H1 (cell line): ENCODE data around the gene SLC1A7. TPM values are rescaled to one million over a fixed set of nuclear protein-coding genes. Genes with fewer than 3 reads are reported as not detected.

Experiments used
- ASH2L ChIP-seq: fragments of 200-600, 300-600 bp; sonication (generic); IDR thresholded peaks from one replicate; pipeline ENCODE4 v1.7.1; 2017; ENCODE audit warnings: low read length
- EP300 ChIP-seq, 2 experiments: IDR thresholded peaks; 1 replicate in 1 of 2; 2 replicates in 1 of 2; pipeline ENCODE4 v1.6.1; 2011 to 2012; ENCODE audit warnings: low read depth in 2 of 2, low read length in 2 of 2, mild to moderate bottlenecking in 2 of 2, borderline replicate concordance in 1 of 2, inconsistent platforms in 1 of 2, moderate library complexity in 1 of 2
- GABPA ChIP-seq: IDR thresholded peaks from 2 replicates; pipeline ENCODE4 v1.6.1; 2011; ENCODE audit warnings: mild to moderate bottlenecking, low read length, moderate library complexity, borderline replicate concordance; ENCODE audit not compliant: insufficient read depth
- JUN ChIP-seq: IDR thresholded peaks from 2 replicates; pipeline ENCODE4 v1.6.1; 2011; ENCODE audit warnings: low read depth, mild to moderate bottlenecking, improper control_type of control experiment, low read length
- KDM4A ChIP-seq: IDR thresholded peaks from one replicate; pipeline ENCODE4 v1.7.1; 2012; ENCODE audit warnings: low read depth, mild to moderate bottlenecking, moderate library complexity, low read length, inconsistent platforms; ENCODE audit not compliant: severe bottlenecking
- POLR2AphosphoS5 ChIP-seq: IDR thresholded peaks from 2 replicates; pipeline ENCODE4 v1.6.1; 2011; ENCODE audit warnings: low read depth, low read length
- SP2 ChIP-seq: IDR thresholded peaks from 2 replicates; pipeline ENCODE4 v1.6.1; 2012; ENCODE audit warnings: mild to moderate bottlenecking, low read length, inconsistent platforms
- SP4 ChIP-seq: IDR thresholded peaks from 2 replicates; pipeline ENCODE4 v1.6.1; 2012; ENCODE audit warnings: low read length, inconsistent platforms
- TCF12 ChIP-seq: IDR thresholded peaks from 2 replicates; pipeline ENCODE4 v1.6.1; 2011; ENCODE audit warnings: low read depth, mild to moderate bottlenecking, low read length
- YY1 ChIP-seq: IDR thresholded peaks from 2 replicates; pipeline ENCODE4 v1.6.1; 2011; ENCODE audit warnings: low read depth, mild to moderate bottlenecking, low read length
- polyA plus RNA-seq, 7 experiments: library from polyadenylated mRNA; depleted of rRNA in 3 of 7; stranded (reverse) in 5 of 7; unstranded in 2 of 7; fragments of >200 nt in 5 of 7; fragments of 200-250 nt in 2 of 7; gene quantifications; 1 replicate in 5 of 7; 2 replicates in 1 of 7; 4 replicates in 1 of 7; pipeline versions ENCODE4 v1.2.1 to v1.2.3, GENCODE V29; 2011 to 2013; ENCODE audit warnings: missing spikeins in 2 of 7, mixed read lengths in 2 of 7
- total RNA-seq: library from RNA; stranded (reverse); fragmentation: NEBNext Ultra II Directional; extraction: Animal tissue kit (Norgen Biotek cat#: 25700); gene quantifications from 2 replicates; pipeline ENCODE4 v1.2.1, GENCODE V29; 2021
- TF ChIP-seq, protein P1 (sequence below): fragments of 300-600 bp; sonication (generic); IDR thresholded peaks from 2 replicates; pipeline ENCODE4 v1.7.1; 2012; ENCODE audit warnings: low read length, moderate library complexity, mild to moderate bottlenecking, inconsistent platforms; ENCODE audit not compliant: insufficient replicate concordance

Gene SLC1A7
- total and polyA plus RNA-seq, 2 of the 8 experiments (the other 6 are each of a cell fraction or from before 2014, with no cell fraction given): not detected

DNA sequence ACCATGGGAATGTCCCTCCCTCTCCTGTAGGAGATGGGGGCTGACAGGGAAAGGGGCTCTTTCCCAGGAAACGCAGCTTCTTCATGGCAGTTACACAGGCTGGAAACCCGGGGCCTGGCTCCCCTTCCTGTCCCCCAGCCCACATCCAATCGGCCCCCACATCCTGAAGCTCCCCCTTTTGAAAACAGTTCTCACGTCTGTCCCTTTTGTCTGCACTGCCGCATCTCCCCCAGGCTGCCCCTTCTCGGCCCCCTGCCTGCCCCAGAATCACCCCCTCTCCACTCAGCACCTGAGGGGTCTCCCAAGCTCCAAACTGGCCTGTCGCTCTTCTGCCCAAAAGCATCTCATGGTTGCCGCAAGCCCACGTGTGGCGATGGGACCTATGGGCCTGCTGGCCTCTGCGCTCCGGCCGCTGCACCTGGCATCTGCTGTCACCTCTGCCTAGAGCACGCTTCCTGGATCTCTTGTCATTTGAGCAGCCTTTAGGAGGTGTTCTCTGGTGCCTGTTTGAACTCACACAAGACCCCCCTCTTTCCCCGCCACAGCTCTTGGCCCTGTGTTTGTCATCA is 867 bp downstream of the SLC1A7 start (continued):
- TF ChIP-seq, protein P1, sequence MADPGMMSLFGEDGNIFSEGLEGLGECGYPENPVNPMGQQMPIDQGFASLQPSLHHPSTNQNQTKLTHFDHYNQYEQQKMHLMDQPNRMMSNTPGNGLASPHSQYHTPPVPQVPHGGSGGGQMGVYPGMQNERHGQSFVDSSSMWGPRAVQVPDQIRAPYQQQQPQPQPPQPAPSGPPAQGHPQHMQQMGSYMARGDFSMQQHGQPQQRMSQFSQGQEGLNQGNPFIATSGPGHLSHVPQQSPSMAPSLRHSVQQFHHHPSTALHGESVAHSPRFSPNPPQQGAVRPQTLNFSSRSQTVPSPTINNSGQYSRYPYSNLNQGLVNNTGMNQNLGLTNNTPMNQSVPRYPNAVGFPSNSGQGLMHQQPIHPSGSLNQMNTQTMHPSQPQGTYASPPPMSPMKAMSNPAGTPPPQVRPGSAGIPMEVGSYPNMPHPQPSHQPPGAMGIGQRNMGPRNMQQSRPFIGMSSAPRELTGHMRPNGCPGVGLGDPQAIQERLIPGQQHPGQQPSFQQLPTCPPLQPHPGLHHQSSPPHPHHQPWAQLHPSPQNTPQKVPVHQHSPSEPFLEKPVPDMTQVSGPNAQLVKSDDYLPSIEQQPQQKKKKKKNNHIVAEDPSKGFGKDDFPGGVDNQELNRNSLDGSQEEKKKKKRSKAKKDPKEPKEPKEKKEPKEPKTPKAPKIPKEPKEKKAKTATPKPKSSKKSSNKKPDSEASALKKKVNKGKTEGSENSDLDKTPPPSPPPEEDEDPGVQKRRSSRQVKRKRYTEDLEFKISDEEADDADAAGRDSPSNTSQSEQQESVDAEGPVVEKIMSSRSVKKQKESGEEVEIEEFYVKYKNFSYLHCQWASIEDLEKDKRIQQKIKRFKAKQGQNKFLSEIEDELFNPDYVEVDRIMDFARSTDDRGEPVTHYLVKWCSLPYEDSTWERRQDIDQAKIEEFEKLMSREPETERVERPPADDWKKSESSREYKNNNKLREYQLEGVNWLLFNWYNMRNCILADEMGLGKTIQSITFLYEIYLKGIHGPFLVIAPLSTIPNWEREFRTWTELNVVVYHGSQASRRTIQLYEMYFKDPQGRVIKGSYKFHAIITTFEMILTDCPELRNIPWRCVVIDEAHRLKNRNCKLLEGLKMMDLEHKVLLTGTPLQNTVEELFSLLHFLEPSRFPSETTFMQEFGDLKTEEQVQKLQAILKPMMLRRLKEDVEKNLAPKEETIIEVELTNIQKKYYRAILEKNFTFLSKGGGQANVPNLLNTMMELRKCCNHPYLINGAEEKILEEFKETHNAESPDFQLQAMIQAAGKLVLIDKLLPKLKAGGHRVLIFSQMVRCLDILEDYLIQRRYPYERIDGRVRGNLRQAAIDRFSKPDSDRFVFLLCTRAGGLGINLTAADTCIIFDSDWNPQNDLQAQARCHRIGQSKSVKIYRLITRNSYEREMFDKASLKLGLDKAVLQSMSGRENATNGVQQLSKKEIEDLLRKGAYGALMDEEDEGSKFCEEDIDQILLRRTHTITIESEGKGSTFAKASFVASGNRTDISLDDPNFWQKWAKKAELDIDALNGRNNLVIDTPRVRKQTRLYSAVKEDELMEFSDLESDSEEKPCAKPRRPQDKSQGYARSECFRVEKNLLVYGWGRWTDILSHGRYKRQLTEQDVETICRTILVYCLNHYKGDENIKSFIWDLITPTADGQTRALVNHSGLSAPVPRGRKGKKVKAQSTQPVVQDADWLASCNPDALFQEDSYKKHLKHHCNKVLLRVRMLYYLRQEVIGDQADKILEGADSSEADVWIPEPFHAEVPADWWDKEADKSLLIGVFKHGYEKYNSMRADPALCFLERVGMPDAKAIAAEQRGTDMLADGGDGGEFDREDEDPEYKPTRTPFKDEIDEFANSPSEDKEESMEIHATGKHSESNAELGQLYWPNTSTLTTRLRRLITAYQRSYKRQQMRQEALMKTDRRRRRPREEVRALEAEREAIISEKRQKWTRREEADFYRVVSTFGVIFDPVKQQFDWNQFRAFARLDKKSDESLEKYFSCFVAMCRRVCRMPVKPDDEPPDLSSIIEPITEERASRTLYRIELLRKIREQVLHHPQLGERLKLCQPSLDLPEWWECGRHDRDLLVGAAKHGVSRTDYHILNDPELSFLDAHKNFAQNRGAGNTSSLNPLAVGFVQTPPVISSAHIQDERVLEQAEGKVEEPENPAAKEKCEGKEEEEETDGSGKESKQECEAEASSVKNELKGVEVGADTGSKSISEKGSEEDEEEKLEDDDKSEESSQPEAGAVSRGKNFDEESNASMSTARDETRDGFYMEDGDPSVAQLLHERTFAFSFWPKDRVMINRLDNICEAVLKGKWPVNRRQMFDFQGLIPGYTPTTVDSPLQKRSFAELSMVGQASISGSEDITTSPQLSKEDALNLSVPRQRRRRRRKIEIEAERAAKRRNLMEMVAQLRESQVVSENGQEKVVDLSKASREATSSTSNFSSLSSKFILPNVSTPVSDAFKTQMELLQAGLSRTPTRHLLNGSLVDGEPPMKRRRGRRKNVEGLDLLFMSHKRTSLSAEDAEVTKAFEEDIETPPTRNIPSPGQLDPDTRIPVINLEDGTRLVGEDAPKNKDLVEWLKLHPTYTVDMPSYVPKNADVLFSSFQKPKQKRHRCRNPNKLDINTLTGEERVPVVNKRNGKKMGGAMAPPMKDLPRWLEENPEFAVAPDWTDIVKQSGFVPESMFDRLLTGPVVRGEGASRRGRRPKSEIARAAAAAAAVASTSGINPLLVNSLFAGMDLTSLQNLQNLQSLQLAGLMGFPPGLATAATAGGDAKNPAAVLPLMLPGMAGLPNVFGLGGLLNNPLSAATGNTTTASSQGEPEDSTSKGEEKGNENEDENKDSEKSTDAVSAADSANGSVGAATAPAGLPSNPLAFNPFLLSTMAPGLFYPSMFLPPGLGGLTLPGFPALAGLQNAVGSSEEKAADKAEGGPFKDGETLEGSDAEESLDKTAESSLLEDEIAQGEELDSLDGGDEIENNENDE: no peak
- no peak for TF ChIP-seq KDM4A
- TF ChIP-seq TCF12: no peak
- no peak for TF ChIP-seq SP4
- TF ChIP-seq POLR2AphosphoS5: no peak
- TF ChIP-seq EP300 (IDR thresholded peaks at IDR 0.05; ENCODE audit: borderline replicate concordance in 1 of 2, low read depth in 2 of 2, low read length in 2 of 2): no peak
- no peak for TF ChIP-seq ASH2L
- no peak for TF ChIP-seq GABPA
- no peak for TF ChIP-seq SP2
- TF ChIP-seq JUN: no peak
- TF ChIP-seq YY1: no peak
